NCI-H1930 (cell line): ENCODE data around the gene ZFP36L1.
A peak's percentile ranks its signal among the peaks of the same experiment; 100 is the strongest.

ENCODE experiments used
- DNase-seq, 2 experiments: peaks; one replicate each; lab custom pipeline; 2025; lab: John Stamatoyannopoulos, UW

Gene ZFP36L1, protein sequence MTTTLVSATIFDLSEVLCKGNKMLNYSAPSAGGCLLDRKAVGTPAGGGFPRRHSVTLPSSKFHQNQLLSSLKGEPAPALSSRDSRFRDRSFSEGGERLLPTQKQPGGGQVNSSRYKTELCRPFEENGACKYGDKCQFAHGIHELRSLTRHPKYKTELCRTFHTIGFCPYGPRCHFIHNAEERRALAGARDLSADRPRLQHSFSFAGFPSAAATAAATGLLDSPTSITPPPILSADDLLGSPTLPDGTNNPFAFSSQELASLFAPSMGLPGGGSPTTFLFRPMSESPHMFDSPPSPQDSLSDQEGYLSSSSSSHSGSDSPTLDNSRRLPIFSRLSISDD

GRCh38 chr14:68792979-68793733, at the start of gene ZFP36L1:
Gene ZFP36L1, minus strand, starts transcription at chr14:68793067. Its CDS starts 129 bp downstream, at chr14:68792938.
- DNase-seq: peak in 1 of 2 experiments; percentile 17

GRCh38 chr14:68842298-68842697, 49.4 kb upstream of the ZFP36L1 start:
- no peak for DNase-seq

- DNase-seq: no peak
Measured at GRCh38 chr14:68841016-68841809, 48.3 kb upstream of the ZFP36L1 start.

DNA sequence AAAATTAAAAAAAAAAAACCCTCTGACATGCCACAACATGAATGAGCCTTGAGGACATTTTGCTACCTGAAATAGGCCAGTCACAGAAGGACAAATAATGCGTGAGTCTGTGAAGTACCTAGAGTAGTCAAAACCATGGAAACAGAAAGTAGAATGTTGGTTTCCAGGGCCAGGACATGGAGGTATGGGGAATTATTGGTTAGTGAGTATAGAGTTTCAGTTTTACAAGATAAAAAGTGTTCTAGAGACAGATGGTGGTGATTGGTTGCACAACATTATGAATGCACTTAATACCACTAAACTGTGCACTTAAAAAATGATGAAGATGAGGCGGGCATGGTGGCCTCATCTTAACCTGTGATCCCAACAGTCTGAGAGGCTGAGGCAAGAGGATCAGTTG, 47.6 kb upstream of the ZFP36L1 start:
- no peak for DNase-seq

- no peak for DNase-seq
Measured at GRCh38 chr14:68836082-68836481, 43.2 kb upstream of the ZFP36L1 start.

- DNase-seq: no peak
Measured at GRCh38 chr14:68834816-68835215, 41.9 kb upstream of the ZFP36L1 start.

- no peak for DNase-seq
Measured at GRCh38 chr14:68828698-68829097, 35.8 kb upstream of the ZFP36L1 start.

DNA sequence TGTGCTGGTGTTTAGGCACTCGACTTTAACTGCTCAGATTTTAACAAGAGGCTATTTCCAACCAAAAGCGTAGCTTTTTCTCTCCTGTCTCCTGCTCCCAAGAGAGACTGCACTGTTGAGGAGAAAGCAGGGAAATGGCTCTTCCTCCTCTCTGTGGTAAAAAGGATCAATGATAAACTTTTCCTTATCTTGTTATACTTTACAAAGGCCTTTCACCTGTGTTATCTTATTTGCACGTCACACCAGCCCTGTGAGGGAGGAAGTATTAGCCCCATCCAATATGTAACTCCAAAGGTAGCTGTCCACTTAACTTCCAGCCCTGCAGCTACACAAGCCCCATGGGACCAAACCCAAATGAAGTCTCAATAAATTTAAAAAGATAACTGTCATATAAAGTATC, 32.9 kb upstream of the ZFP36L1 start:
- DNase-seq: no peak

- peak; percentile 39 to 76 for DNase-seq
Measured at GRCh38 chr14:68824517-68825347, 31.9 kb upstream of the ZFP36L1 start.

GRCh38 chr14:68824207-68824516, 31.3 kb upstream of the ZFP36L1 start:
- no peak for DNase-seq

GRCh38 chr14:68823434-68824206, 30.8 kb upstream of the ZFP36L1 start:
- no peak for DNase-seq

DNA sequence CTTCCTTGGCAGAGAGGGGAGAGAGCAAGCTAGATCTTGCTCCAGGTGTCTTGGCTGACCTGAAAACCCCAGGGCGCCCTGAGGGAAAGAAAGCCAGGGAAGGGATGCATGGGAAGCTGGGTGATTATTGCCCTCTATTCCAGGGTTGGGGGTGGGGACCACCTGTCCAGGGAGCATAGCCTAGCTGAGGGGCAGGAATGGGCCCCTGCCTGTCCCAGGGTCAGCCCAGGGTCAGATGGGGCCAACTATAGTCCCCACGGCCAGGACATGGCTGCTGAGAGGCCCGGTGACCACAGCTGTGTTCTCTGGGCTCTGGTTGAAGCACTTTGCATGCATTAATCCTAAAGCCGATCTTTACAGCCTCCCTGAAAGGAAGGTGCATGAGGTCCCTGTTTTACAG, 30.1 kb upstream of the ZFP36L1 start:
- no peak for DNase-seq

DNA sequence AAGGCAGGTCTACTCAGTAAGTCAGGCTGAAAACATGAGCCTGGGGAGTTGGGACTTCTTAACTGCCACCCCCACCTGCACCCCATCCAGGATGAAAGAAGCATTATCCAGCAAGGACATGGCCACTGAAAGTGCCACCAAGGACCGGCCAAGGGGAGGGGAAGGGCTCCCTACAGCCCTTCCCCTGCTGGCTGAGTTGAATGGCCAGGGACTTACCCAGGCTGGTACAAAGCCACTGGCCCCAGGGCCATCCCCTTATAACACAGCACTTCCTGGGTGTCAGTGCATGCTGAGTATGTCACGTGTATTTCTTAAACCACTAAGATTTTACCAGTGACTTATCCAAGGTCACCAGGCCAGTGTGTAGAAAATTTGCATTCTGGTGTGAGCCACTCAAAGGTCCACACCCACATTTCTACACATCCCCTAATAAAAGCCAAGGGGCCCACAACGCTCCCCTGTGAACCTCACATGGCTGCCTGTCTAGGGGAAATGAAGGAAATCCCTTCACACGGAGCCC, 29.3 kb upstream of the ZFP36L1 start:
- no peak for DNase-seq

- no peak for DNase-seq
Measured at GRCh38 chr14:68820999-68821683, 28.3 kb upstream of the ZFP36L1 start.

GRCh38 chr14:68820536-68820935, 27.7 kb upstream of the ZFP36L1 start:
- no peak for DNase-seq

DNA sequence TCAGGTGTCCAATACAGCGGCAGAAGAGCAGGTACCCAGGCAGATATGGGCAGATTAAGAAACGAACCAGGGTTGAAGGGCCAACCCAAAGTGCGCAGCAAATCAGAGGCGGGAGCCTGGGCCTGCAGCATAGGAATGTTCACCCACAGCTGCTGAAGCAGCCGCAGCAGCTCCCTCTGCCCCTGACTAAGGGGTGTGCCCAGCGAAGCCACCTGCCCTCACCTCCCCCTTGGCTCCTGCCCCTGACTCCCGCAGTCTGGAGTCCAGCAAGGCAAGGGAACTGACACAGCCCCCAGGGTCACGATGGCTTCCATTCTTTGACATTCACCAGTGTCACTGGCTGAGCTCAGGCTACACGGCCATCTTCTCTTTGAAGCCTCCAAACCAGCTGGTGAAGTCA, 27.3 kb upstream of the ZFP36L1 start:
- DNase-seq: no peak

GRCh38 chr14:68819260-68819691, 26.4 kb upstream of the ZFP36L1 start:
- DNase-seq: no peak

GRCh38 chr14:68817506-68818212, 24.8 kb upstream of the ZFP36L1 start:
- no peak for DNase-seq

GRCh38 chr14:68816943-68817430, 24.1 kb upstream of the ZFP36L1 start:
- no peak for DNase-seq
